Adrenal gland (tissue), 12 donors: Measurements from ENCODE around the gene LRRC10. TPM values are rescaled to one million over a fixed set of nuclear protein-coding genes. Genes with fewer than 3 reads are reported as not detected.
A peak's percentile ranks its signal among the peaks of the same experiment; 100 is the strongest.

Source experiments
- DNase-seq, 7 donors: peaks; one replicate each; pipeline ENCODE4 v3.0.0-alpha.2; 2019 to 2020
- H3K27ac ChIP-seq, 5 donors: fragments of 200-600 bp; sonication (generic) in 4 of 5; 1 replicate in 3 of 5; 2 replicates in 2 of 5; pipeline versions ENCODE4 v1.5.1 to v1.8.0; 2016 to 2020; ENCODE audit warnings: mild to moderate bottlenecking in 1 of 5
- H3K27me3 ChIP-seq: fragments of 200-600 bp; 2 replicates; pipeline ENCODE4 v1.8.0; 2021
- H3K36me3 ChIP-seq, 2 donors: fragments of 200-600 bp; replicated peaks in 1 of 2; 1 replicate in 1 of 2; 2 replicates in 1 of 2; pipeline versions ENCODE4 v1.5.1 to v1.8.0; 2018 to 2022
- H3K4me1 ChIP-seq, 2 donors: fragments of 200-600 bp; replicated peaks in 1 of 2; 1 replicate in 1 of 2; 2 replicates in 1 of 2; pipeline versions ENCODE4 v1.5.1 to v1.8.0; 2018 to 2021
- H3K4me3 ChIP-seq, 4 donors: fragments of 200-600 bp; sonication (generic) in 3 of 4; one replicate each; pipeline ENCODE4 v1.5.1; 2016 to 2018
- H3K9me3 ChIP-seq, 3 donors: fragments of 200-600 bp; sonication (generic) in 1 of 3; replicated peaks in 1 of 3; 1 replicate in 2 of 3; 2 replicates in 1 of 3; pipeline versions ENCODE4 v1.5.1 to v1.8.0; 2016 to 2021
- POLR2A ChIP-seq, 2 donors: fragments of 450-650 bp; IDR thresholded peaks; one replicate each; pipeline ENCODE4 v1.6.1; 2017; ENCODE audit warnings: antibody characterized with exemption in 2 of 2, mild to moderate bottlenecking in 2 of 2, moderate library complexity in 1 of 2
- WGBS, 4 donors: extraction: QIAGEN DNeasy Blood & Tissue Kit in 2 of 4; methylation state at CpG; one replicate each; pipeline versions ENCODE4 v1.1.5 to v1.1.7; 2013 to 2017; 5-methylcytosine and 5-hydroxymethylcytosine counted together
- intact Hi-C, 2 donors: fragments of 100-400 bp; cut with DNase I; formaldehyde crosslinking; loops; one replicate each; pipeline versions ENCODE4 v1.14.1 to v1.15.0; 2022 to 2023
- polyA plus RNA-seq, 3 donors: library from polyadenylated mRNA; stranded (reverse); fragments of 200-250 nt in 2 of 3; fragments of 350-450 nt in 1 of 3; fragmentation: Illumina TruSeq in 1 of 3; extraction: RNeasy Lipid Tissue Mini Kit (QIAGEN cat#74804) in 1 of 3; gene quantifications; one replicate each; pipeline ENCODE4 v1.2.3, GENCODE V29; 2013 to 2014
- total RNA-seq, 9 donors: library from RNA; depleted of rRNA in 4 of 9; stranded (reverse); fragments of >200 nt in 4 of 9; fragments of 120-200 nt in 1 of 9; fragmentation: NEBNext Ultra II Directional in 1 of 9; extraction: Animal tissue kit (Norgen Biotek cat#: 25700) in 1 of 9; gene quantifications; one replicate each; pipeline versions ENCODE4 v1.1.0 to v1.2.4, GENCODE V29; 2013 to 2023
- TF ChIP-seq, protein P1 (sequence below), 6 experiments: fragments of 450-650 bp in 4 of 6; fragments of 200-600 bp in 2 of 6; sonication (generic) in 1 of 6; IDR thresholded peaks; 1 replicate in 5 of 6; 2 replicates in 1 of 6; pipeline versions ENCODE4 v1.5.1 to v1.8.0; 2016 to 2021; ENCODE audit warnings: antibody characterized with exemption in 6 of 6, mild to moderate bottlenecking in 2 of 6, moderate library complexity in 1 of 6
- donor health status: healthy with polysubstance abuse.
- donor health status: Bipolar disorder and iron deficiency.
- donor health status: DM: yes; HTN: yes; CAD: no.
- donor health status: DM: no; HTN: no; CAD: no.
- donor health status: DM: no; HTN: no; CAD: no.
- donor health status: DM: yes; HTN: yes; CAD: no.

Gene LRRC10
- total and polyA plus RNA-seq, 12 donors: not detected

DNA sequence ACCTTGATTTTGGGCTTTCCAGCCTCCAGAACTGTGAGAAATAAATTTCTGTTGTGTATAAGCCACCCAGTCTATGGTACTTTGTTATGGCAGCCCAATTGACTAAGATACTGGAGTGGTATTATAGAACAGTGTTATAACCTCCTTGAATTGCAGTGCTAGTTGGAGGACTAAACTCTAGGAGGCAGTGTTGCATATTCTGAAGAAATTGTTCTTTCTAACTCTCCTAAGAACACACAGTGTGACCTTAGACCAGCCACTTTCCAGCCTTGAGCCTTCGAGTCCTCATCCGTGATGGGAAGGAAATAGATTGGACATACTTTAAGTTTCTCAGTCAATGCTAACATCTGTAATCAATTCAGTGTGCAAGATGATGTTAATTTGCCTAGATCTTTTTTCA is 22.4 kb upstream of the LRRC10 start:
- Histone ChIP-seq H3K9me3 (no peaks in the 10 kb centered on the region), H3K27me3 (no peaks in the 10 kb centered on the region), H3K4me3 (no peak overlapping the region), H3K36me3 (no peaks in the 10 kb centered on the region), H3K27ac (no peak overlapping the region), H3K4me1 (no peaks in the 10 kb centered on the region)
- intact Hi-C loops: no loop called here
- WGBS, 4 donors: 87 to 100% (median 94%) methylated on average over 2 of the region's 2 CpGs
- TF ChIP-seq POLR2A (IDR thresholded peaks at IDR 0.05): no peak
- DNase-seq: no peak

DNA sequence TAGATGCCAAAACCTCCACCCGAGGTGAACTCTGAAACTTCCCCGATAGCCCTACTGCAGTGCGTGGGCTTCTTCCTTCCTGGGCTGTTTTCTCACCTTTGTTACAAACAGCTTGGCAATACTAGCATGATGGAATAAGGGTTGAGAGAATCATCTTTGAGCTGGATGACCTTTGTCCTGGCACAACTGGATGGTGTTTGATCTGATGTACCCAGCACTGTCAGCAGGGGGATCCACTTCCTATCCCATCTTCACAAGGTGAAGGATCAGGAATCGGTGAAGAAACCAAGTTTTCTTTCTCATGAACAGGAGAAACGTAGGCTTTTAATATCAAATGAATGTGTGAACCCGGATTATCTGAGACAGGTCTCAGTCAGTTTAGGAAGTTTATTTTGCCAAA is 19.5 kb upstream of the LRRC10 start:
- Histone ChIP-seq H3K4me1 (no peaks in the 10 kb centered on the region), H3K4me3 (no peak overlapping the region), H3K9me3 (no peaks in the 10 kb centered on the region), H3K27me3 (no peaks in the 10 kb centered on the region), H3K27ac (no peak overlapping the region), H3K36me3 (no peaks in the 10 kb centered on the region)
- no peak for DNase-seq
- intact Hi-C loops: no loop called here
- 80 to 87% (median 85%) methylated on average over 6 of the region's 6 CpGs for WGBS, 4 donors
- TF ChIP-seq, protein P1, sequence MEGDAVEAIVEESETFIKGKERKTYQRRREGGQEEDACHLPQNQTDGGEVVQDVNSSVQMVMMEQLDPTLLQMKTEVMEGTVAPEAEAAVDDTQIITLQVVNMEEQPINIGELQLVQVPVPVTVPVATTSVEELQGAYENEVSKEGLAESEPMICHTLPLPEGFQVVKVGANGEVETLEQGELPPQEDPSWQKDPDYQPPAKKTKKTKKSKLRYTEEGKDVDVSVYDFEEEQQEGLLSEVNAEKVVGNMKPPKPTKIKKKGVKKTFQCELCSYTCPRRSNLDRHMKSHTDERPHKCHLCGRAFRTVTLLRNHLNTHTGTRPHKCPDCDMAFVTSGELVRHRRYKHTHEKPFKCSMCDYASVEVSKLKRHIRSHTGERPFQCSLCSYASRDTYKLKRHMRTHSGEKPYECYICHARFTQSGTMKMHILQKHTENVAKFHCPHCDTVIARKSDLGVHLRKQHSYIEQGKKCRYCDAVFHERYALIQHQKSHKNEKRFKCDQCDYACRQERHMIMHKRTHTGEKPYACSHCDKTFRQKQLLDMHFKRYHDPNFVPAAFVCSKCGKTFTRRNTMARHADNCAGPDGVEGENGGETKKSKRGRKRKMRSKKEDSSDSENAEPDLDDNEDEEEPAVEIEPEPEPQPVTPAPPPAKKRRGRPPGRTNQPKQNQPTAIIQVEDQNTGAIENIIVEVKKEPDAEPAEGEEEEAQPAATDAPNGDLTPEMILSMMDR (IDR thresholded peaks at IDR 0.05): peak in 3 of 6 experiments; percentile 7 to 9 (median 7)
- TF ChIP-seq POLR2A (IDR thresholded peaks at IDR 0.05): no peak

DNA sequence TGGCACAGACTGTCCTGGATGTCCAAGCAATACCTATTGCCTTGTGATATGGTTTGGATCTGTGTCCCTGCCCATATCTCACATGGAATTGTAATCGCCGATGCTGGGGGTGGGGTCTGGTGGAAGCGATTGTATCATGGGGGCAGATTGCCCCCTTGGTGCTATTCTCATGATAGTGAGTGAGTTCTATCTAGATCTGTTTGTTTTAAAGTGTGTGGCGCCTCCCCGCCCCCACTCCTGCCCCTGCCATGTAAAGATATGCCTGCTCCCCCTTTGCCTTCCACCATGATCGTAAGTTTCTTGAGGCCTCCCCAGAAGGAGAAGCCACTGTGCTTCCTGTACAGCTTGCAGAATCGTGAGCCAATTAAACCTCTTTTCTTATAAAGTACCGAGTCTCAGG is 16.8 kb upstream of the LRRC10 start:
- 68 to 89% (median 77%) methylated on average over 8 of the region's 8 CpGs for WGBS, 4 donors

DNA sequence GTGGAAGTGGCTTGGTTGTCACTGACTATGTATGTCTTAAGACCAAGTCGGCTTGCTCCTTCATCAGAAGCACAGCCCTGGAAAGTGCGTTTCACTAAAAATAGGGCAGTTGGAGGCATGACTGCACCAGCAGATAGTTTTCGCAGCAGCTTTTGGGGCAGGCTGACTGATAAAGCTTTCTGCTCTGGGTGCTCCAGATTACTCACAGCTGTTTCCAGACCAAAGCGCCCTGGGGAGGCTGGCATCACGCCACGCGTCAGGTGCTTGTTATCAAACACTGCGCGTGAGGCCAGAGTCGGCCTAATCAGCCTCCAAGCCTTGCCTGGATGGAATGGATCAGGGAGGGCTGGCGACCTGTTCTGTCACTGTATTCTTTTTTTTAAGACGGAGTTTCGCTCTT is 13.3 kb upstream of the LRRC10 start:
- no peak overlapping the region for H3K4me3 ChIP-seq
- DNase-seq: peak; percentile 27 to 95 (median 43)
- intact Hi-C loops: no loop called here

More for the DNA sequence above, 16.8 kb upstream of the LRRC10 start:
- Histone ChIP-seq H3K4me3 (no peak overlapping the region), H3K4me1 (no peaks in the 10 kb centered on the region), H3K9me3 (no peaks in the 10 kb centered on the region), H3K27me3 (no peaks in the 10 kb centered on the region), H3K36me3 (no peaks in the 10 kb centered on the region), H3K27ac (no peak overlapping the region)
- TF ChIP-seq, protein P1 (IDR thresholded peaks at IDR 0.05): no peak
- no peak for TF ChIP-seq POLR2A (IDR thresholded peaks at IDR 0.05)
- intact Hi-C loops: no loop called here
- no peak for DNase-seq

DNA sequence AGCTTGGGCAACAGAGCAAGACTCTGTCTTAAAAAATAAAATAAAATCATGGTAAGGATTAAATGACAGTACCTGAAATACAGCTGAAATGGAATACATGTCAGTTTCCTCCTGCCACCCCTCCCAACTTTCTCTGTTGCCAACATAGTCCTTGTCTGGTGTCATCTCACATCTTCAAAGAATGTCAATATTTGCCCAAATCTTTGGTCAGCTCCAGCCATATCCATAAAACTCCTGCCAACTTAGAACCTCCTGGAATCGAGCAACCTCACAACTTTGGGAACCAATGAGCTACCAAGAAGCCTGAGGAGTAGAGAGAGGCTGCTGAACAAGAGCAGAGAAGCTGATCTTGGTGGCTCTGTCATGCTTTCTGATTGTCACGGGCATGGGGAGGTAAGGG is 10.8 kb upstream of the LRRC10 start:
- WGBS, 4 donors: 69 to 83% (median 71%) methylated on average over 2 of the region's 2 CpGs
- Histone ChIP-seq H3K4me3 (no peak overlapping the region), H3K36me3 (no peaks in the 10 kb centered on the region), H3K27ac (no peak overlapping the region), H3K4me1 (no peaks in the 10 kb centered on the region), H3K27me3 (no peaks in the 10 kb centered on the region), H3K9me3 (no peaks in the 10 kb centered on the region)
- intact Hi-C loops: no loop called here
- TF ChIP-seq, protein P1 (IDR thresholded peaks at IDR 0.05): no peak
- no peak for TF ChIP-seq POLR2A (IDR thresholded peaks at IDR 0.05)
- DNase-seq: no peak

More for the DNA sequence above, 13.3 kb upstream of the LRRC10 start:
- Histone ChIP-seq H3K27me3 (no peaks in the 10 kb centered on the region), H3K36me3 (no peaks in the 10 kb centered on the region), H3K4me1 (no peaks in the 10 kb centered on the region), H3K27ac (no peak overlapping the region), H3K9me3 (no peaks in the 10 kb centered on the region)
- TF ChIP-seq, protein P1 (IDR thresholded peaks at IDR 0.05): no peak
- no peak for TF ChIP-seq POLR2A (IDR thresholded peaks at IDR 0.05)
- 76 to 91% (median 89%) methylated on average over 7 to 13 of the region's 13 CpGs for WGBS, 4 donors
